SKM-1 (cell line): ENCODE measurements around the gene FBXL7.

Experiments
- DNase-seq: peaks from one replicate; lab custom pipeline; 2025; ENCODE audit not compliant: unreplicated experiment; lab: John Stamatoyannopoulos, UW

Gene FBXL7

GRCh38 chr5:15610216-15610615 is 110.2 kb downstream of the FBXL7 start:
- no peak for DNase-seq

GRCh38 chr5:15611008-15611407 is 111.0 kb downstream of the FBXL7 start:
- no peak for DNase-seq

- DNase-seq, result no peak
Observed at GRCh38 chr5:15612915-15613635, 113.1 kb downstream of the FBXL7 start.

- no peak for DNase-seq
Observed at GRCh38 chr5:15614679-15615078, 114.7 kb downstream of the FBXL7 start.

GRCh38 chr5:15615859-15616258 is 115.9 kb downstream of the FBXL7 start:
- no peak for DNase-seq

GRCh38 chr5:15618938-15619337 is 119.0 kb downstream of the FBXL7 start:
- DNase-seq, result no peak

- no peak for DNase-seq
Observed at GRCh38 chr5:15620501-15620900, 120.5 kb downstream of the FBXL7 start.

- DNase-seq, result no peak
Observed at GRCh38 chr5:15621094-15621493, 121.1 kb downstream of the FBXL7 start.

GRCh38 chr5:15623794-15624193 is 123.8 kb downstream of the FBXL7 start:
- DNase-seq, result no peak

GRCh38 chr5:15627109-15627508 is 127.1 kb downstream of the FBXL7 start:
- no peak for DNase-seq

- no peak for DNase-seq
Observed at GRCh38 chr5:15627647-15628046, 127.7 kb downstream of the FBXL7 start.

- no peak for DNase-seq
Observed at GRCh38 chr5:15630441-15630840, 130.5 kb downstream of the FBXL7 start.

- no peak for DNase-seq
Observed at GRCh38 chr5:15634591-15635288, 134.8 kb downstream of the FBXL7 start.

GRCh38 chr5:15635289-15635616 is 135.3 kb downstream of the FBXL7 start:
- DNase-seq, result no peak

GRCh38 chr5:15637345-15637744 is 137.4 kb downstream of the FBXL7 start:
- DNase-seq, result no peak

GRCh38 chr5:15637886-15638285 is 137.9 kb downstream of the FBXL7 start:
- no peak for DNase-seq

GRCh38 chr5:15638296-15638695 is 138.3 kb downstream of the FBXL7 start:
- no peak for DNase-seq

- no peak for DNase-seq
Observed at GRCh38 chr5:15639288-15639687, 139.3 kb downstream of the FBXL7 start.

GRCh38 chr5:15640116-15640515 is 140.1 kb downstream of the FBXL7 start:
- no peak for DNase-seq

GRCh38 chr5:15643731-15644130 is 143.8 kb downstream of the FBXL7 start:
- DNase-seq, result no peak

GRCh38 chr5:15645381-15646160 is 145.6 kb downstream of the FBXL7 start:
- DNase-seq, result no peak

- DNase-seq, result no peak
Observed at GRCh38 chr5:15646371-15646770, 146.4 kb downstream of the FBXL7 start.
